WTC11 (cell line): ENCODE results near the gene KIF11. TPM values are rescaled to one million over a fixed set of nuclear protein-coding genes. Genes with fewer than 3 reads are reported as not detected.

ENCODE experiments used
- ATAC-seq: fragments of 200-7000 bp; cut with Tn5 transposase; 2 replicates; pipeline ENCODE4 v1.10.0; 2021; ENCODE audit warnings: mild to moderate bottlenecking, moderate library complexity
- CTCF ChIA-PET: fragments of 300-600 bp; sonication (Branson Sonifier 250); formaldehyde crosslinking; loops from one replicate; lab custom pipeline; 2021; ENCODE audit warnings: antibody characterized with exemption; lab: Charles Lee
- POLR2A ChIA-PET: fragments of 350-600 bp; sonication (Branson Sonifier 250); formaldehyde crosslinking; loops from one replicate; lab custom pipeline; 2021; ENCODE audit warnings: antibody characterized with exemption; lab: Charles Lee
- DNase-seq: peaks from one replicate; pipeline ENCODE4 v3.0.0; 2021; ENCODE audit warnings: low spot score
- H3K27ac Mint-ChIP-seq: 2 replicates; pipeline ENCODE4 v1.8.0; 2021; ENCODE audit warnings: mixed read lengths
- H3K27me3 Mint-ChIP-seq: 2 replicates; pipeline ENCODE4 v1.8.0; 2021; ENCODE audit warnings: low read depth, mild to moderate bottlenecking, moderate library complexity, mixed read lengths
- H3K36me3 Mint-ChIP-seq: 2 replicates; pipeline ENCODE4 v1.8.0; 2021; ENCODE audit warnings: mixed read lengths
- H3K4me1 Mint-ChIP-seq: 2 replicates; pipeline ENCODE4 v1.8.0; 2022; ENCODE audit warnings: mixed read lengths
- H3K4me3 Mint-ChIP-seq: 2 replicates; pipeline ENCODE4 v1.8.0; 2021; ENCODE audit warnings: mild to moderate bottlenecking, moderate library complexity, mixed read lengths
- H3K9me3 Mint-ChIP-seq: 2 replicates; pipeline ENCODE4 v1.8.0; 2021; ENCODE audit warnings: mixed read lengths
- CREM ChIP-seq: sonication (generic); formaldehyde crosslinking; IDR thresholded peaks from 2 replicates; pipeline ENCODE4 v1.8.1; 2022; ENCODE audit warnings: mild to moderate bottlenecking, missing genetic modification reagents, moderate library complexity
- FOXP1 ChIP-seq: sonication (generic); formaldehyde crosslinking; IDR thresholded peaks from 2 replicates; pipeline ENCODE4 v1.8.0; 2022; ENCODE audit warnings: missing genetic modification reagents, mild to moderate bottlenecking, moderate library complexity, borderline replicate concordance
- RELA ChIP-seq: sonication (generic); formaldehyde crosslinking; IDR thresholded peaks from 2 replicates; pipeline ENCODE4 v1.8.1; 2022; ENCODE audit warnings: missing genetic modification reagents, mild to moderate bottlenecking, borderline replicate concordance
- TCF7 ChIP-seq: sonication (generic); formaldehyde crosslinking; IDR thresholded peaks from 2 replicates; pipeline ENCODE4 v1.8.0; 2022; ENCODE audit warnings: mild to moderate bottlenecking, low read depth, missing genetic modification reagents, moderate library complexity
- ZBTB21 ChIP-seq: sonication (generic); formaldehyde crosslinking; IDR thresholded peaks from 2 replicates; pipeline ENCODE4 v1.8.1; 2023; ENCODE audit warnings: mild to moderate bottlenecking, missing genetic modification reagents, borderline replicate concordance
- ZNF121 ChIP-seq: sonication (generic); formaldehyde crosslinking; IDR thresholded peaks from 2 replicates; pipeline ENCODE4 v1.8.0; 2023; ENCODE audit warnings: missing genetic modification reagents
- total RNA-seq: library from RNA; stranded (reverse); gene quantifications from 3 replicates; pipeline ENCODE4 v1.2.3, GENCODE V29; 2021
- TF ChIP-seq, protein P1 (sequence below): sonication (generic); formaldehyde crosslinking; IDR thresholded peaks from 2 replicates; pipeline ENCODE4 v1.8.0; 2022; ENCODE audit warnings: missing genetic modification reagents
- TF ChIP-seq, protein P2 (sequence below): sonication (generic); formaldehyde crosslinking; IDR thresholded peaks from 2 replicates; pipeline ENCODE4 v1.8.1; 2023; ENCODE audit warnings: mild to moderate bottlenecking, missing genetic modification reagents, borderline replicate concordance
- TF ChIP-seq, protein P3 (sequence below): sonication (generic); formaldehyde crosslinking; IDR thresholded peaks from 2 replicates; pipeline ENCODE4 v1.8.0; 2022; ENCODE audit warnings: mild to moderate bottlenecking, missing genetic modification reagents
- TF ChIP-seq, protein P4 (sequence below): fragments of 250-450 bp; sonication (Bioruptor Pico); conservative IDR thresholded peaks from 2 replicates; pipeline ENCODE4 v1.9.0; 2021; ENCODE audit warnings: mild to moderate bottlenecking
- TF ChIP-seq, protein P5 (sequence below): sonication (generic); formaldehyde crosslinking; IDR thresholded peaks from 2 replicates; pipeline ENCODE4 v1.8.1; 2022; ENCODE audit warnings: mild to moderate bottlenecking, missing genetic modification reagents, moderate library complexity, borderline replicate concordance
- TF ChIP-seq, protein P6 (sequence below): sonication (generic); formaldehyde crosslinking; IDR thresholded peaks from 2 replicates; pipeline ENCODE4 v1.8.0; 2023; ENCODE audit warnings: missing genetic modification reagents, mild to moderate bottlenecking, borderline replicate concordance

The KIF11 gene
- total RNA-seq, 1 experiment from 2014 or later = 55.7 TPM

DNA sequence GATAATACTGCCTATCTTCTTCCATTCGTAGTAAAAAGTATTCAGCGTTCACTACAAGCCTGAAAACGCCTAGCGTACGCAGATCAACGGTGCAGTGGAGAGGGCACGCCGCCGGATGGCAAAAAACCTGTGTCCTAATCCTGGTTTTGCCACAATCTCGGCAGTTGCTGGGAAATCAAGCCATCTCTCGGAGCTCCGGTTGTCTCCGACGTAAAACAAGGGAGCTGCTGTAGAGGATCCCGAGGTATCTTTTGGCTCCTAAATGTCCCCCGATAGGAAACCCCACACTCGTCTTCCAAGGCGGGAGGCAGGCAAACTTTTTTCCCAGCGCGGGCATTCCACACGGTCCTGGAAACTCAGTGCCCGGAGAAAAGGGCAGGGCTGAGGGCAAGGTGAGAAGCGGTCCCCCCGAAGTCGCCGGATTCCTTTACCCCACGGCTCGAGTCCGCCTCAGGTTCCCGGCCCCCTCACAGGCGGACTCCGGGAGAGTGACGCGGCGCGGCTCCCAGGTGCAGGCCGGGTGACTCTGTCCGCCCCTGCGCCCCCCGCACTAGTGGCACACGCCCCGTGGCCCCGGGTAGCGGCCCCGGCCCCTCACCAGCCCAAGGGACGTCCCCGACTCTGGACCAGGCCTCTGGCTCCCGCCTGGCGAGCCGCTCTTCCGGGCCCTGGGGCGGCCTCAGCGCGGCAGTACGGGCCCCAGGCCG lies 19.7 kb upstream of the KIF11 start:
- H3K4me3 Mint-ChIP-seq = peak overlapping the region; percentile 67
- TF ChIP-seq, protein P1, sequence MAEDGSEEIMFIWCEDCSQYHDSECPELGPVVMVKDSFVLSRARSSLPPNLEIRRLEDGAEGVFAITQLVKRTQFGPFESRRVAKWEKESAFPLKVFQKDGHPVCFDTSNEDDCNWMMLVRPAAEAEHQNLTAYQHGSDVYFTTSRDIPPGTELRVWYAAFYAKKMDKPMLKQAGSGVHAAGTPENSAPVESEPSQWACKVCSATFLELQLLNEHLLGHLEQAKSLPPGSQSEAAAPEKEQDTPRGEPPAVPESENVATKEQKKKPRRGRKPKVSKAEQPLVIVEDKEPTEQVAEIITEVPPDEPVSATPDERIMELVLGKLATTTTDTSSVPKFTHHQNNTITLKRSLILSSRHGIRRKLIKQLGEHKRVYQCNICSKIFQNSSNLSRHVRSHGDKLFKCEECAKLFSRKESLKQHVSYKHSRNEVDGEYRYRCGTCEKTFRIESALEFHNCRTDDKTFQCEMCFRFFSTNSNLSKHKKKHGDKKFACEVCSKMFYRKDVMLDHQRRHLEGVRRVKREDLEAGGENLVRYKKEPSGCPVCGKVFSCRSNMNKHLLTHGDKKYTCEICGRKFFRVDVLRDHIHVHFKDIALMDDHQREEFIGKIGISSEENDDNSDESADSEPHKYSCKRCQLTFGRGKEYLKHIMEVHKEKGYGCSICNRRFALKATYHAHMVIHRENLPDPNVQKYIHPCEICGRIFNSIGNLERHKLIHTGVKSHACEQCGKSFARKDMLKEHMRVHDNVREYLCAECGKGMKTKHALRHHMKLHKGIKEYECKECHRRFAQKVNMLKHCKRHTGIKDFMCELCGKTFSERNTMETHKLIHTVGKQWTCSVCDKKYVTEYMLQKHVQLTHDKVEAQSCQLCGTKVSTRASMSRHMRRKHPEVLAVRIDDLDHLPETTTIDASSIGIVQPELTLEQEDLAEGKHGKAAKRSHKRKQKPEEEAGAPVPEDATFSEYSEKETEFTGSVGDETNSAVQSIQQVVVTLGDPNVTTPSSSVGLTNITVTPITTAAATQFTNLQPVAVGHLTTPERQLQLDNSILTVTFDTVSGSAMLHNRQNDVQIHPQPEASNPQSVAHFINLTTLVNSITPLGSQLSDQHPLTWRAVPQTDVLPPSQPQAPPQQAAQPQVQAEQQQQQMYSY (CRISPR knock-in tag) = peak; percentile 72
- TF ChIP-seq, protein P2, sequence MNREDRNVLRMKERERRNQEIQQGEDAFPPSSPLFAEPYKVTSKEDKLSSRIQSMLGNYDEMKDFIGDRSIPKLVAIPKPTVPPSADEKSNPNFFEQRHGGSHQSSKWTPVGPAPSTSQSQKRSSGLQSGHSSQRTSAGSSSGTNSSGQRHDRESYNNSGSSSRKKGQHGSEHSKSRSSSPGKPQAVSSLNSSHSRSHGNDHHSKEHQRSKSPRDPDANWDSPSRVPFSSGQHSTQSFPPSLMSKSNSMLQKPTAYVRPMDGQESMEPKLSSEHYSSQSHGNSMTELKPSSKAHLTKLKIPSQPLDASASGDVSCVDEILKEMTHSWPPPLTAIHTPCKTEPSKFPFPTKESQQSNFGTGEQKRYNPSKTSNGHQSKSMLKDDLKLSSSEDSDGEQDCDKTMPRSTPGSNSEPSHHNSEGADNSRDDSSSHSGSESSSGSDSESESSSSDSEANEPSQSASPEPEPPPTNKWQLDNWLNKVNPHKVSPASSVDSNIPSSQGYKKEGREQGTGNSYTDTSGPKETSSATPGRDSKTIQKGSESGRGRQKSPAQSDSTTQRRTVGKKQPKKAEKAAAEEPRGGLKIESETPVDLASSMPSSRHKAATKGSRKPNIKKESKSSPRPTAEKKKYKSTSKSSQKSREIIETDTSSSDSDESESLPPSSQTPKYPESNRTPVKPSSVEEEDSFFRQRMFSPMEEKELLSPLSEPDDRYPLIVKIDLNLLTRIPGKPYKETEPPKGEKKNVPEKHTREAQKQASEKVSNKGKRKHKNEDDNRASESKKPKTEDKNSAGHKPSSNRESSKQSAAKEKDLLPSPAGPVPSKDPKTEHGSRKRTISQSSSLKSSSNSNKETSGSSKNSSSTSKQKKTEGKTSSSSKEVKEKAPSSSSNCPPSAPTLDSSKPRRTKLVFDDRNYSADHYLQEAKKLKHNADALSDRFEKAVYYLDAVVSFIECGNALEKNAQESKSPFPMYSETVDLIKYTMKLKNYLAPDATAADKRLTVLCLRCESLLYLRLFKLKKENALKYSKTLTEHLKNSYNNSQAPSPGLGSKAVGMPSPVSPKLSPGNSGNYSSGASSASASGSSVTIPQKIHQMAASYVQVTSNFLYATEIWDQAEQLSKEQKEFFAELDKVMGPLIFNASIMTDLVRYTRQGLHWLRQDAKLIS (CRISPR knock-in tag) = no peak
- 0 out of 2 replicates have a peak, but pooled peaks have one; percentile 43 for TF ChIP-seq CREM (CRISPR knock-in tag)
- no peak for TF ChIP-seq ZBTB21 (CRISPR knock-in tag)
- 0 out of 2 replicates have a peak, but pooled peaks have one; percentile 48 for TF ChIP-seq TCF7 (CRISPR knock-in tag)
- TF ChIP-seq, protein P3, sequence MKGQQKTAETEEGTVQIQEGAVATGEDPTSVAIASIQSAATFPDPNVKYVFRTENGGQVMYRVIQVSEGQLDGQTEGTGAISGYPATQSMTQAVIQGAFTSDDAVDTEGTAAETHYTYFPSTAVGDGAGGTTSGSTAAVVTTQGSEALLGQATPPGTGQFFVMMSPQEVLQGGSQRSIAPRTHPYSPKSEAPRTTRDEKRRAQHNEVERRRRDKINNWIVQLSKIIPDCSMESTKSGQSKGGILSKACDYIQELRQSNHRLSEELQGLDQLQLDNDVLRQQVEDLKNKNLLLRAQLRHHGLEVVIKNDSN (CRISPR knock-in tag) = 0 out of 2 replicates have a peak, but pooled peaks have one; percentile 10
- TF ChIP-seq RELA (CRISPR knock-in tag) = no peak
- 0 out of 2 replicates have a peak, but pooled peaks have one; percentile 5 for TF ChIP-seq ZNF121 (CRISPR knock-in tag)

DNA sequence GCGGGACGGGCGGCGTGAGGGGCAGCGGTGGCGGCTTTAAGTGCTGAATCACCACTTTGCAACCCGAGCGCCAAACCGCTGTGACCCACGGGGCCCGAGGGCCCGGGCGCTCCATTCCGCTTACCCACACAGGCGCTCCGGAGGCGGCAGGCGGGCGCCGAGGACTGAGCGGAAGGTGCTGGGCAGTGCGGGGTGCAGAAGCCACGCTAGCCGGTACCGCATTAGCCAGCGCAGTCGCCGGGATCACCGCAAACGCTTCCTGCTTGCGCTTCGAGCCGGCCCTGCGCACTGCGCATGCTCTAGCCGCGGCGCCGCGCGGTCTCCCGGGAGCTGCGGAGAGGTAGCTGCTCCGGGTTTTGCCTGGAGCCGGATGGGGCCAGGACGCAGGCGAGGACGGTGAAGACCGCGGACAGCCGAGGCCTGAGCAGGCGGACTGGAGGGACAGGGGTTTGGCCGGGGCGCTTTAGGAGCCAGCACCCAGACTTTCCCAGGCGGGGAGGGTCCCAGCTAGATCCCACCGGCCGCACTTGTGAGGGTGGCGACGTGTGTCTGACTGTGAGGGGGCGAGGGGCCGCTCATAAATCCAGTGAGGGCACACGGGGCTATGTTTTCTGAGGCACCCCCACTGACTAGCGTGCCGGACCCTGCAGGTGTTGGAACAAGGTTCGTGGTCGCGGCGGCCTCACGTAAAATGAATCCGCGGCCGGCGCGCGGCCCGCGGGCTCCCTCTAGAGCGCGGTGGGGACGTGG lies 19.0 kb upstream of the KIF11 start, which contains the start of gene IDE:
IDE (minus strand) TSS at position 296 of the 750 bp plus-strand sequence; CDS start at position 222, 74 bp downstream.
- Mint-ChIP-seq H3K4me3 (peak within 1 kb of the TSS; percentile 67), H3K4me1 (peaks cover 29% of the 10 kb centered on the region), H3K27me3 (no peaks in the 10 kb centered on the region), H3K36me3 (peaks cover 6% of the 10 kb centered on the region; the same call in 1 of the 2 replicates), H3K27ac (no peak within 1 kb of the TSS; the same call in 1 of the 2 replicates), H3K9me3 (no peaks in the 10 kb centered on the region)
- DNase-seq = peak; percentile 94
- ChIA-PET POLR2A (interaction anchor here (0.6 to 3.6 kb wide), 8 partner anchors 15 to 273 kb away, joined by 3 to 15 read pairs (median 3); no protein-coding TSS in a partner anchor), CTCF (interaction anchor here (0.6 to 3.9 kb wide), 6 partner anchors 17 to 138 kb away, joined by 3 to 32 read pairs (median 4); no protein-coding TSS in a partner anchor)
- ATAC-seq = peak; percentile 86
- TF ChIP-seq FOXP1 = peak; percentile 13; the same call in 1 of the 2 replicates
- TF ChIP-seq, protein P4, sequence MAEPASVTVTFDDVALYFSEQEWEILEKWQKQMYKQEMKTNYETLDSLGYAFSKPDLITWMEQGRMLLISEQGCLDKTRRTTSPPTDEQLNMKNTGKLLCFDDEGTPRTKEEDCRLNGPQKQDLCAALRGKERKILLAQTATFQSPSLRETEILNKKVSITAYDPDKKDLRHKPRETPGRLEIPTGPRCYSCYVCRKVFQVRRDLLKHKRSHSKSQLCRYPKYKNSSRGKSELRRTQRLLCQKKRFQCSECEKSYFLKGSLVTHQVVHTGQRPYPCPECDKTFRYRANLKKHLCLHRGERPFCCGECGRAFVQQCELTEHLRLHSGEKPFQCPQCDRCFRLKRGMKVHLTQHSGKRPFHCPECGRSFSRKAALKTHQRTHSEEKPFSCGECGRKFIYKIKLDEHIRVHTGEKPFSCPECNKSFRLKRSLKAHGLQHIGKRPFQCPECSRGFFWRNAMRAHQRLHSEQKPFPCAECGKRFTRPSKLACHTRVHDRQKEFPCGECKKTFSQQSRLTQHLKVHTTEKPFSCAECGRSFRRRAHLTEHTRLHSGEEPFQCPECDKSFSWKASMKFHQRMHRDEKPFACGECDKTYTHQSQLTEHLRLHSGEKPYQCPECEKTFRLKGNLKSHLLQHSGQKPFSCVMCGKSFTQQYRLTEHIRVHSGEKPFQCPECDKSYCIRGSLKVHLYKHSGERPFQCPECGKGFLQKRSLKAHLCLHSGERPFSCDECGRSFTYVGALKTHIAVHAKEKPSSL = no peak
- TF ChIP-seq, protein P5, sequence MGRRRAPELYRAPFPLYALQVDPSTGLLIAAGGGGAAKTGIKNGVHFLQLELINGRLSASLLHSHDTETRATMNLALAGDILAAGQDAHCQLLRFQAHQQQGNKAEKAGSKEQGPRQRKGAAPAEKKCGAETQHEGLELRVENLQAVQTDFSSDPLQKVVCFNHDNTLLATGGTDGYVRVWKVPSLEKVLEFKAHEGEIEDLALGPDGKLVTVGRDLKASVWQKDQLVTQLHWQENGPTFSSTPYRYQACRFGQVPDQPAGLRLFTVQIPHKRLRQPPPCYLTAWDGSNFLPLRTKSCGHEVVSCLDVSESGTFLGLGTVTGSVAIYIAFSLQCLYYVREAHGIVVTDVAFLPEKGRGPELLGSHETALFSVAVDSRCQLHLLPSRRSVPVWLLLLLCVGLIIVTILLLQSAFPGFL (CRISPR knock-in tag) = 0 out of 2 replicates have a peak, but pooled peaks have one; percentile 46
- TF ChIP-seq, protein P6, sequence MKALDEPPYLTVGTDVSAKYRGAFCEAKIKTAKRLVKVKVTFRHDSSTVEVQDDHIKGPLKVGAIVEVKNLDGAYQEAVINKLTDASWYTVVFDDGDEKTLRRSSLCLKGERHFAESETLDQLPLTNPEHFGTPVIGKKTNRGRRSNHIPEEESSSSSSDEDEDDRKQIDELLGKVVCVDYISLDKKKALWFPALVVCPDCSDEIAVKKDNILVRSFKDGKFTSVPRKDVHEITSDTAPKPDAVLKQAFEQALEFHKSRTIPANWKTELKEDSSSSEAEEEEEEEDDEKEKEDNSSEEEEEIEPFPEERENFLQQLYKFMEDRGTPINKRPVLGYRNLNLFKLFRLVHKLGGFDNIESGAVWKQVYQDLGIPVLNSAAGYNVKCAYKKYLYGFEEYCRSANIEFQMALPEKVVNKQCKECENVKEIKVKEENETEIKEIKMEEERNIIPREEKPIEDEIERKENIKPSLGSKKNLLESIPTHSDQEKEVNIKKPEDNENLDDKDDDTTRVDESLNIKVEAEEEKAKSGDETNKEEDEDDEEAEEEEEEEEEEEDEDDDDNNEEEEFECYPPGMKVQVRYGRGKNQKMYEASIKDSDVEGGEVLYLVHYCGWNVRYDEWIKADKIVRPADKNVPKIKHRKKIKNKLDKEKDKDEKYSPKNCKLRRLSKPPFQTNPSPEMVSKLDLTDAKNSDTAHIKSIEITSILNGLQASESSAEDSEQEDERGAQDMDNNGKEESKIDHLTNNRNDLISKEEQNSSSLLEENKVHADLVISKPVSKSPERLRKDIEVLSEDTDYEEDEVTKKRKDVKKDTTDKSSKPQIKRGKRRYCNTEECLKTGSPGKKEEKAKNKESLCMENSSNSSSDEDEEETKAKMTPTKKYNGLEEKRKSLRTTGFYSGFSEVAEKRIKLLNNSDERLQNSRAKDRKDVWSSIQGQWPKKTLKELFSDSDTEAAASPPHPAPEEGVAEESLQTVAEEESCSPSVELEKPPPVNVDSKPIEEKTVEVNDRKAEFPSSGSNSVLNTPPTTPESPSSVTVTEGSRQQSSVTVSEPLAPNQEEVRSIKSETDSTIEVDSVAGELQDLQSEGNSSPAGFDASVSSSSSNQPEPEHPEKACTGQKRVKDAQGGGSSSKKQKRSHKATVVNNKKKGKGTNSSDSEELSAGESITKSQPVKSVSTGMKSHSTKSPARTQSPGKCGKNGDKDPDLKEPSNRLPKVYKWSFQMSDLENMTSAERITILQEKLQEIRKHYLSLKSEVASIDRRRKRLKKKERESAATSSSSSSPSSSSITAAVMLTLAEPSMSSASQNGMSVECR (CRISPR knock-in tag) = peak; percentile 20; the same call in 1 of the 2 replicates

More for the DNA sequence above, 19.7 kb upstream of the KIF11 start:
- Mint-ChIP-seq H3K9me3 (no peaks in the 10 kb centered on the region), H3K36me3 (peaks cover 6% of the 10 kb centered on the region; the same call in 1 of the 2 replicates), H3K27me3 (no peaks in the 10 kb centered on the region), H3K4me1 (peaks cover 29% of the 10 kb centered on the region), H3K27ac (no peak overlapping the region)
- POLR2A ChIA-PET = interaction anchor here (3.6 kb wide), 1 partner anchor 18 kb away, joined by 15 read pairs; no protein-coding TSS in a partner anchor
- DNase-seq = no peak
- CTCF ChIA-PET = interaction anchor here (0.6 to 3.9 kb wide), 4 partner anchors 18 to 137 kb away, joined by 3 to 32 read pairs (median 10); no protein-coding TSS in a partner anchor
- peak; percentile 43 for ATAC-seq
